GM13977 (cell line): ENCODE data around the gene LAMC1.

ENCODE experiments used
- DNase-seq: peaks from one replicate; pipeline ENCODE4 v3.0.0; 2012; ENCODE audit warnings: low spot score
- CTCF ChIP-seq: IDR thresholded peaks from 2 replicates; pipeline ENCODE4 v1.5.1; 2012; ENCODE audit warnings: mild to moderate bottlenecking, control low read depth; ENCODE audit not compliant: insufficient read depth; ENCODE audit errors: extremely low read depth, missing control alignments
- in situ Hi-C: fragments of 300-500 bp; cut with MboI; formaldehyde crosslinking; loops from one replicate; pipeline ENCODE4 v1.12.0; 2022; ENCODE audit warnings: low sequenced_read_pairs, low pct_unique_long_range_greater_than_20kb, mixed read lengths, inconsistent platforms; ENCODE audit not compliant: unreplicated experiment

The LAMC1 gene

GRCh38 chr1:183124259-183124658 is 101.0 kb downstream of the LAMC1 start:
- TF ChIP-seq CTCF: no peak
- in situ Hi-C loops: no loop called here
- no peak for DNase-seq

- in situ Hi-C loops: no loop called here
- no peak for DNase-seq
- no peak for TF ChIP-seq CTCF
Measured at GRCh38 chr1:183125279-183125999, 102.2 kb downstream of the LAMC1 start.

- in situ Hi-C loops: no loop called here
Measured at GRCh38 chr1:183126000-183126366, 102.8 kb downstream of the LAMC1 start.

GRCh38 chr1:183126528-183126927 is 103.3 kb downstream of the LAMC1 start:
- no peak for TF ChIP-seq CTCF
- in situ Hi-C loops: no loop called here

More at GRCh38 chr1:183126000-183126366, 102.8 kb downstream of the LAMC1 start:
- DNase-seq: no peak
- no peak for TF ChIP-seq CTCF

GRCh38 chr1:183129921-183130690 is 106.9 kb downstream of the LAMC1 start:
- DNase-seq: no peak
- in situ Hi-C loops: no loop called here
- no peak for TF ChIP-seq CTCF

More at GRCh38 chr1:183126528-183126927, 103.3 kb downstream of the LAMC1 start:
- no peak for DNase-seq

- in situ Hi-C loops: no loop called here
- no peak for TF ChIP-seq CTCF
Measured at GRCh38 chr1:183131166-183131565, 107.9 kb downstream of the LAMC1 start.

More at GRCh38 chr1:183131166-183131565, 107.9 kb downstream of the LAMC1 start:
- DNase-seq: no peak
